T-helper 1 cell treated with Interleukin-12 subunit alpha and Interleukin-12 subunit beta and Interleukin-4 antibody, amounts not matched to agents 30 μg/mL and 1 μg/mL, for 36 hours (primary cell): ENCODE data around the gene ERV3-1.
"Not testable (repeated sequence)": the region's sequence is repeated elsewhere in the genome, so short reads cannot be mapped to it uniquely, and the experiment has no call there.

Experiments
- H3K27ac Mint-ChIP-seq: one replicate; pipeline ENCODE4 v1.8.0; 2021; ENCODE audit warnings: mild to moderate bottlenecking, mixed read lengths
- H3K27me3 Mint-ChIP-seq: one replicate; pipeline ENCODE4 v1.8.0; 2021; ENCODE audit warnings: low read depth, mixed read lengths
- H3K36me3 Mint-ChIP-seq: one replicate; pipeline ENCODE4 v1.8.0; 2021; ENCODE audit warnings: low read depth, mixed read lengths
- H3K4me1 Mint-ChIP-seq: one replicate; pipeline ENCODE4 v1.8.0; 2021; ENCODE audit warnings: low read depth, mixed read lengths
- H3K4me3 Mint-ChIP-seq: one replicate; pipeline ENCODE4 v1.8.0; 2021; ENCODE audit warnings: mild to moderate bottlenecking, moderate library complexity, mixed read lengths
- H3K9me3 Mint-ChIP-seq: one replicate; pipeline ENCODE4 v1.8.0; 2021; ENCODE audit warnings: mixed read lengths

ERV3-1 gene

GRCh38 chr7:64990936-64991335 lies 15.6 kb downstream of the ERV3-1 start, which contains the start of gene ZNF117:
Gene ZNF117, minus strand, starts transcription at chr7:64991036.
- no peak within 1 kb of the TSS for H3K4me3 Mint-ChIP-seq
- no peaks in the 10 kb centered on the region for H3K27me3 Mint-ChIP-seq
- no peaks in the 10 kb centered on the region for H3K4me1 Mint-ChIP-seq
- H3K36me3 Mint-ChIP-seq = peaks cover 23% of the 10 kb centered on the region
- peaks cover 82% of the 10 kb centered on the region for H3K9me3 Mint-ChIP-seq
- no peak within 1 kb of the TSS for H3K27ac Mint-ChIP-seq

- peaks cover 85% of the 10 kb centered on the region for H3K9me3 Mint-ChIP-seq
- peaks cover 23% of the 10 kb centered on the region for H3K36me3 Mint-ChIP-seq
- no peaks in the 10 kb centered on the region for H3K27me3 Mint-ChIP-seq
- H3K4me1 Mint-ChIP-seq = no peaks in the 10 kb centered on the region
- no peak overlapping the region for H3K27ac Mint-ChIP-seq
- H3K4me3 Mint-ChIP-seq = no peak overlapping the region
Observed at GRCh38 chr7:64990216-64990615, 16.3 kb downstream of the ERV3-1 start.

GRCh38 chr7:64978497-64979203 lies 27.8 kb downstream of the ERV3-1 start:
- H3K4me3 Mint-ChIP-seq = no peak overlapping the region
- H3K4me1 Mint-ChIP-seq = no peaks in the 10 kb centered on the region
- H3K27me3 Mint-ChIP-seq = no peaks in the 10 kb centered on the region
- H3K36me3 Mint-ChIP-seq = peaks cover 31% of the 10 kb centered on the region
- H3K9me3 Mint-ChIP-seq = peaks cover 77% of the 10 kb centered on the region
- no peak overlapping the region for H3K27ac Mint-ChIP-seq

DNA sequence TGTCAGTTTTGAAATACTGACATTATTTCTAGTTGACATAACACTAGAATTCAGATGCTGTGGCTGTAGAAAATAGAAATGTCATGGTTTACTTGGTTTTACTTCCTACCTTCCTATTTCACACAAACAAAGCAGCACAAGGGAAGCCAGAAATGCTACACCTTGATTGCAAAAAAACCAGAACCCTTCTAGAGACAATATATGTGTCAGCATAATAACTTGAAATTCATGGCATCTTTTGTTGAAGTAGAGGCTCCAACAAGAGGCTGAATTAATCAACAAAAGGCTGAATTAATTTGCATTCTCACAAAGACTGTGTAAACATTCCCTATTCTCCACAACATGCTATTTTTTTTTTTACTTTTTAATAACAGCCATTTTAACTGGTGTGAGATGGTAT lies 40.9 kb downstream of the ERV3-1 start:
- H3K4me1 Mint-ChIP-seq = no peaks in the 10 kb centered on the region
- peaks cover 30% of the 10 kb centered on the region for H3K9me3 Mint-ChIP-seq

DNA sequence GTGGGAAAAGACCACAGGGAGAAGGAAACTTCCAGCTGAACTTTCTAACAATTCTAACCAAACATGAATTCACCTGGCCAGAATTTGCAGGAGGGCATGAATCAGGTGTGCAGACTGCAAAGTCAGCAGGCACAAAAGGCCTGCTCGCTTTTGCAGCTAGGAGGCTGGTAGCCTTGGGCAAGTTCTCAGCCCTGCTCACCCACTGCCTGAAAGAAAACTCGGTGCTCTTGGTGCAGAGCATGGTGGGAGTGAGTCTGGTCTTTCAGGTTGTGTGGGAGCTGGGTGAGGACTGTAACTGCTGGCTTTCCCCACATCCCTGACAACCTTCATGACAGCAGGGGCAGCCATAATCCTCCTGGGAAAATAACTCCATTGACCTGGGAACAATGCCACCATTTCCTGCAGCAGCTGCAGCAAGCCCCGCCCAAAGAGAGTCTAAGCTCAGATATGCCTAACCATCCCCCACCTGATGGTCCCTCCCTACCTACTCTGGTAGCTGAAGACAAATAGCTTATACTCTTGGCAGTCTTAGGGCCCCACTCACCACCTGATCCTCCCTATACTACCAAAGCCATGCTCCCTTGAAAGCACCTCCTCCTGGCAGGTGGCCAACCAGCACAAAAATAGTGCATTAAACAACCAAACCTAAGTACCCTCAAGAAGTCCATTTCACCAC lies 47.3 kb downstream of the ERV3-1 start:
- H3K27ac Mint-ChIP-seq = no peak overlapping the region
- H3K4me3 Mint-ChIP-seq = no peak overlapping the region
- H3K27me3 Mint-ChIP-seq = no peaks in the 10 kb centered on the region
- peaks cover 26% of the 10 kb centered on the region for H3K9me3 Mint-ChIP-seq
- no peaks in the 10 kb centered on the region for H3K4me1 Mint-ChIP-seq
- no peaks in the 10 kb centered on the region for H3K36me3 Mint-ChIP-seq

More for the DNA sequence above, 40.9 kb downstream of the ERV3-1 start:
- H3K36me3 Mint-ChIP-seq = no peaks in the 10 kb centered on the region
- no peak overlapping the region for H3K4me3 Mint-ChIP-seq
- H3K27me3 Mint-ChIP-seq = no peaks in the 10 kb centered on the region
- H3K27ac Mint-ChIP-seq = no peak overlapping the region

DNA sequence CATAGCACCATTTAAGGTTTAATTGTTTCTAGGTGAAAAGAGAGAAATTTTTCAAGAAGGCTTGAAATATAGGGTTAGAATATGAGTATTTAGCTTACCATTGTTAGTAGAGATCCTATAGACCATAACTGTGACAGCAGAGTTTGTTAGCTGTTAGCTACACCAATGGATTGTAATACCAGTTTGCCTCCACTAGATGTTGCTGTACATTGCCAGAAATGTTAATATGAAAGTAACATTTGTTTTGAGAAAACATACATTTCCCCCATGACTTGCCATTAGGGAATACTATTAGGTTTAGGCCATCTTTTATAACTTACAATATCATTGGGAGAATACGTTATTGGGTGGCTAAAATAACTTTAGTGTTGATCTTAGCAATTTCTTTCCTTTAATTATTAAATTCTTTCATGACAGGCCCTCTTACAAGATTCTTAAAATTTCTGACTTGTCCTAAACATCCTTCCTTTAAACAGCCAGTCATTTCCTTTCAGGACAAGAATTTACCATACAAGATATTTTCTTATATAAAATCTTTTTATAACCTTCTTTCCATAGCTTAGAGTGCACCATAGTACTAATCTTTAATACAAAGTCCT lies 55.1 kb downstream of the ERV3-1 start:
- H3K36me3 Mint-ChIP-seq = no peaks in the 10 kb centered on the region
- H3K27ac Mint-ChIP-seq = no peak overlapping the region
- peaks cover 26% of the 10 kb centered on the region for H3K27me3 Mint-ChIP-seq
- H3K9me3 Mint-ChIP-seq = no peaks in the 10 kb centered on the region
- no peaks in the 10 kb centered on the region for H3K4me1 Mint-ChIP-seq
- H3K4me3 Mint-ChIP-seq = no peak overlapping the region

DNA sequence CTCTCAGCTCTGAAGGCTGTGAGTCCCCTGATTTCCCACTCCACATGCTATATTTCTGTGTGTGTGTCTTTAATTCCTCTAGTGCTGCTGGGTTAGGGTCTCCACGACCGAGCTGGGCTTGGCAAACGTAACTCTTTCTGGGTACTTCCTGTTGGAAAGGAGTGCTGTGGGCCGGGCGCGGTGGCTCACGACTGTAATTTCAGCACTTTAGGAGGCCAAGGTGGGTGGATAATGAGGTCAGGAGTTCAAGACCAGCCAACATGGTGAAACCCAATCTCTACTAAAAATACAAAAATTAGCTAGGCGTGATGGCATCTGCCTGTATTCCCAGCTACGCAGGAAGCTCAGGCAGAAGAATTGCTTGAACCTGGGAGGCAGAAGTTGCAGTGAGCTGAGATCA lies 55.8 kb downstream of the ERV3-1 start:
- not testable (repeated sequence) for H3K9me3 Mint-ChIP-seq, H3K27ac Mint-ChIP-seq, H3K4me1 Mint-ChIP-seq, H3K36me3 Mint-ChIP-seq, H3K4me3 Mint-ChIP-seq
- peaks cover 31% of the 10 kb centered on the region for H3K27me3 Mint-ChIP-seq

DNA sequence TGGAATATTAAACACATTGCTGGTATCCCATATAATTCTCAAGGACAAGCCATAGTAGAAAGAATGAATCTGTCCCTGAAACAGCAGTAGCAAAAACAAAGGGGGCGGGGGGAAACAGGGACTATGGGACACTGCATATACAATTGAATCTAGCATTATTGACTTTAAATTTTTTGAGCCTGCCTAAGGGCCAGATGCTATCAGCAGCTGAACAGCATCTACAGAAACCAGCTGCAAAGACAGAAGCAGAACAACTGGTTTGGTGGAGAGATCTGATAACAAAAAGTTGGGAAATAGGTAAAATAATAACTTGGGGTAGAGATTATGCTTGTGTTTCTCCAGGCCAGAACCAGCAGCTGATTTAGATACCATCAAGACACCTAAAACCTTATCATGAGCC lies 57.7 kb downstream of the ERV3-1 start:
- H3K27me3 Mint-ChIP-seq = peaks cover 31% of the 10 kb centered on the region
- not testable (repeated sequence) for H3K27ac Mint-ChIP-seq, H3K4me3 Mint-ChIP-seq, H3K36me3 Mint-ChIP-seq, H3K9me3 Mint-ChIP-seq, H3K4me1 Mint-ChIP-seq

DNA sequence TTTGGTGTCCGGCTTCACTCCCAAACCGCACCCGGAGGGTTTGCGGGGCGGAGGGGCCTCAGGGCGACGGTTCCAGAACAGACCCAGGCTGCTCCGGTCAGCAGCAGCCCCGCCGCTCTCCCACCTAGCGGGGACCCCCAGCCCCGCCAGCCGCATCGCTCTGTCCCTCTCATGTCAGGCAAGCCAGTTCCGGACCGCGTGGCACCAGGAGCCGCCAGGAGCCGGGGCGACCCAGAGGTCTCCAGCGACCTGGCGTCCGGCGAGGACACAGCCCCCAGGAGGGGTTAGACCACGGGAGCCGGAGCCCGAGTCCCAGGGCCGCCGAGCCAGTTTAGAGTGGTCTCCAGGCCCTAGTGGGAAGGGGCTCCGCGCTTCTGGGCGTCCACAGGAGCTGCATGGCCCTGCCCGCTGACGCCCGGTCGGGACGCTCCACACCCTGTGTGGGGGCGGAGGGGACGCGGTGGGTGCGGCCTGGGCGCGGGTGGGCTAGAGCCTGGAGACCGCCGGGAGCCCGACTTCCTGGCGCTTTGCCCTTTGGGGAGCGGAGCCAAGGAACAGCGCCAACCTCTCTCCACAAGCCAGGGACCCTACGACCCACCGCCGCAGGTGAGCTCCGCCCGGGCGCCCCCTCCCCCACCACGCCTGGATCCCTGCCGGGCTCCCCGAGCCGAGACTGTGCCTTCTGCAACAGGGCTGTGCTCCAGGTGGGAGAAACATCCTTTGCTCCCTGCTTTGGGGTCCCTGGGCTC lies 59.1 kb downstream of the ERV3-1 start:
- no peaks in the 10 kb centered on the region for H3K4me1 Mint-ChIP-seq
- no peaks in the 10 kb centered on the region for H3K36me3 Mint-ChIP-seq
- no peak overlapping the region for H3K4me3 Mint-ChIP-seq
- no peak overlapping the region for H3K27ac Mint-ChIP-seq
- peaks cover 31% of the 10 kb centered on the region for H3K27me3 Mint-ChIP-seq
- H3K9me3 Mint-ChIP-seq = no peaks in the 10 kb centered on the region

GRCh38 chr7:64946772-64947171 lies 59.7 kb downstream of the ERV3-1 start:
- no peak overlapping the region for H3K4me3 Mint-ChIP-seq
- H3K9me3 Mint-ChIP-seq = no peaks in the 10 kb centered on the region
- no peaks in the 10 kb centered on the region for H3K4me1 Mint-ChIP-seq
- H3K27me3 Mint-ChIP-seq = peaks cover 31% of the 10 kb centered on the region
- no peak overlapping the region for H3K27ac Mint-ChIP-seq
- H3K36me3 Mint-ChIP-seq = no peaks in the 10 kb centered on the region

- no peaks in the 10 kb centered on the region for H3K9me3 Mint-ChIP-seq
- H3K27me3 Mint-ChIP-seq = peaks cover 31% of the 10 kb centered on the region
- no peaks in the 10 kb centered on the region for H3K36me3 Mint-ChIP-seq
Observed at GRCh38 chr7:64945503-64946175, 60.8 kb downstream of the ERV3-1 start.

DNA sequence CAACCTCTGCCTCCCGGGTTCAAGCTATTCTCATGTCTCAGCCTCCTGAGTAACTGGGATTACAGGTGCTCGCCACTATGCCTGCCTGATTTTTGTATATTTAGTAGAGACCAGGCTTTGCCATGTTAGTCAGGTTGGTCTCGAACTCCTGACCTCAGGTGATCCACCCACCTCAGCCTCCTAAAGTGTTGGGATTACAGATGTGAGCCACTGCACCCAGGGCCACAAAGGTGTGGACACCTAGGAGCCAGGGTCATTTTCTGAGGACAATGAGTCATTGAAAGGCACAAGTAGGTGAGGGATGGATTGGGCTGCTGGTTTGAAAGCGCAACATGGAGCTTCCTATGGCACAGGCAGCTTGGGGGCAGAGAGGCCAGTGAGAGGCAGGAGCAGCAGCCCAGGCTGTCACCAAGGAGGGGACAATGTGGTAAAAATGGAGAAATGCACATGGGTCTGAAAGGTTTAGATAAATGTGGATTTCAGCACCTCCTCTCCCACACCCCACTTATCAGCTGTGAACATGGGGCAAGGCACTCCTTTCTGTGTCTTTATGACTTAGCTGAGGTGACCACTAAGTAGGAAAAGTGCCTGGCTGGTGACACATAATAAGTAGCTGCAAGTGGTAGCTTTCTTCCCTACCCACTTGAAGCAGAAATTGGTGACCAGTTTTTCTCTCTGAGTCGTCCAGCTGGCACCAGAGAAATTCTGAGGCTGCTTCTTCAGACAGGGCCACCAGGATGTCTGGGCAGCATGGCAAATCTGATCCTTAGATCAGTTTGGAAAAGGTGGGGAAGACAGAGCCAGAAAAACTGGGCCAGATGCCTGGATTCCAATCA lies 61.6 kb downstream of the ERV3-1 start:
- not testable (repeated sequence) for H3K4me1 Mint-ChIP-seq, H3K4me3 Mint-ChIP-seq, H3K36me3 Mint-ChIP-seq, H3K27ac Mint-ChIP-seq, H3K9me3 Mint-ChIP-seq
- H3K27me3 Mint-ChIP-seq = peaks cover 31% of the 10 kb centered on the region

More at GRCh38 chr7:64945503-64946175, 60.8 kb downstream of the ERV3-1 start:
- Mint-ChIP-seq H3K27ac (no peak overlapping the region), H3K4me3 (no peak overlapping the region), H3K4me1 (no peaks in the 10 kb centered on the region)
